Measurements from ENCODE around the gene ADGRL1.

DNA sequence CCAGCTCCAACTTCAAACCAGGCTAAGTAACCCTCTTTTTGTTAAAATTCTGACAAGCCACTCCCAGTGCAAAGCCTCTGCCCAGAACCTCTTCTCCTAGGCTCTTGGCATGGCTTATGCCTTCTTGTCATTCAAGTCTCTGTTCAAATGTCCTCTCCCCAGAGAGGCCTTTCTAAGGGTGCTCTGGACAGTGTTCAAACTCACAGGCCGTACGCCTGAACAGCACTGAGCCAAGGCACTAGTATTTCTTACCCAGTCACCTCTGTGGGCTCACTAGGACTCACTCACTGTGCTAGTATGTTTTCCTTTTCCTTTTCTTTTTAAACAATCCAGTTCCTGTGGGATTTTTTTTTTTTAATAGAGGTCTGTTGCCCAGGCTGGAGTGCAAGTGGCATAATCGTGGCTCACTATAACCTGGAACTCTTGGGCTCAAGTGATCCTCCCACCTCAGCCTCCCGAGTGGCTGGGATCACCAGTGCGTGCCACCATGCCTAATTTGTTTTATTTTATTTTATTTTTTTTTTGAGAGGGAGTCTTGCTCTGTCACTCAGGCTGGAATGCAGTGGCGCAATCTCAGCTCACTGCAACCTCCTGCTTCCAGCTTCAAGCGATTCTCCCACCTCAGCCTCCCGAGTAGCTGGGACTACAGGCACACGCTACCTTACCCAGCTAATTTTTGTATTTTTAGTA is 67.2 kb downstream of the ADGRL1 start:
- TF ChIP-seq POLR2AphosphoS5 (IDR thresholded peaks at IDR 0.05; ENCODE audit: low read depth) (no peak), SPI1 (IDR thresholded peaks at IDR 0.05; ENCODE audit: borderline replicate concordance, low read depth) (no peak)
- TF ChIP-seq, protein P1, sequence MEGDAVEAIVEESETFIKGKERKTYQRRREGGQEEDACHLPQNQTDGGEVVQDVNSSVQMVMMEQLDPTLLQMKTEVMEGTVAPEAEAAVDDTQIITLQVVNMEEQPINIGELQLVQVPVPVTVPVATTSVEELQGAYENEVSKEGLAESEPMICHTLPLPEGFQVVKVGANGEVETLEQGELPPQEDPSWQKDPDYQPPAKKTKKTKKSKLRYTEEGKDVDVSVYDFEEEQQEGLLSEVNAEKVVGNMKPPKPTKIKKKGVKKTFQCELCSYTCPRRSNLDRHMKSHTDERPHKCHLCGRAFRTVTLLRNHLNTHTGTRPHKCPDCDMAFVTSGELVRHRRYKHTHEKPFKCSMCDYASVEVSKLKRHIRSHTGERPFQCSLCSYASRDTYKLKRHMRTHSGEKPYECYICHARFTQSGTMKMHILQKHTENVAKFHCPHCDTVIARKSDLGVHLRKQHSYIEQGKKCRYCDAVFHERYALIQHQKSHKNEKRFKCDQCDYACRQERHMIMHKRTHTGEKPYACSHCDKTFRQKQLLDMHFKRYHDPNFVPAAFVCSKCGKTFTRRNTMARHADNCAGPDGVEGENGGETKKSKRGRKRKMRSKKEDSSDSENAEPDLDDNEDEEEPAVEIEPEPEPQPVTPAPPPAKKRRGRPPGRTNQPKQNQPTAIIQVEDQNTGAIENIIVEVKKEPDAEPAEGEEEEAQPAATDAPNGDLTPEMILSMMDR (IDR thresholded peaks at IDR 0.05; ENCODE audit: insufficient read depth, low read length): no peak

Data from HL-60 (cell line).